Measurements from ENCODE around the gene ZNF296.

ZNF296 gene

GRCh38 chr19:45094137-45094536 is 17.9 kb upstream of the ZNF296 start:
- DNase-seq (ENCODE audit: extremely low read depth, low read depth) = no peak
- TF ChIP-seq CTCF (IDR thresholded peaks at IDR 0.05; ENCODE audit: low read depth, low read length, missing control alignments) = no peak
- H3K4me3 ChIP-seq (replicated peaks; ENCODE audit: low read depth, low read length) = peak overlapping the region; percentile 98

- DNase-seq (ENCODE audit: extremely low read depth, low read depth) = peak; percentile 94
- TF ChIP-seq CTCF (IDR thresholded peaks at IDR 0.05; ENCODE audit: low read depth, low read length, missing control alignments) = peak; percentile 10
- peak within 1 kb of the TSS; percentile 98 for H3K4me3 ChIP-seq (replicated peaks; ENCODE audit: low read depth, low read length)
Observed at GRCh38 chr19:45092747-45093678, 16.7 kb upstream of the ZNF296 start, which contains the start of gene PPP1R37. PPP1R37 (plus strand) TSS chr19:45093179; CDS start chr19:45093326, 147 bp downstream.

GRCh38 chr19:45091031-45091923 is 15.0 kb upstream of the ZNF296 start:
- peak; percentile 96 for DNase-seq (ENCODE audit: extremely low read depth, low read depth)
- no peak for TF ChIP-seq CTCF (IDR thresholded peaks at IDR 0.05; ENCODE audit: low read depth, low read length, missing control alignments)
- H3K4me3 ChIP-seq (replicated peaks; ENCODE audit: low read depth, low read length) = peak overlapping the region; percentile 98

GRCh38 chr19:45090606-45091005 is 14.3 kb upstream of the ZNF296 start:
- H3K4me3 ChIP-seq (replicated peaks; ENCODE audit: low read depth, low read length) = peak overlapping the region; percentile 40; the same call in 1 of the 2 replicates
- TF ChIP-seq CTCF (IDR thresholded peaks at IDR 0.05; ENCODE audit: low read depth, low read length, missing control alignments) = no peak
- no peak for DNase-seq (ENCODE audit: extremely low read depth, low read depth)

GRCh38 chr19:45090034-45090433 is 13.8 kb upstream of the ZNF296 start:
- no peak overlapping the region for H3K4me3 ChIP-seq (replicated peaks; ENCODE audit: low read depth, low read length)
- TF ChIP-seq CTCF (IDR thresholded peaks at IDR 0.05; ENCODE audit: low read depth, low read length, missing control alignments) = no peak
- DNase-seq (ENCODE audit: extremely low read depth, low read depth) = no peak

- DNase-seq (ENCODE audit: extremely low read depth, low read depth) = no peak
- TF ChIP-seq CTCF (IDR thresholded peaks at IDR 0.05; ENCODE audit: low read depth, low read length, missing control alignments) = no peak
- H3K4me3 ChIP-seq (replicated peaks; ENCODE audit: low read depth, low read length) = no peak overlapping the region
Observed at GRCh38 chr19:45087531-45087930, 11.3 kb upstream of the ZNF296 start.
